ENCODE measurements around the gene QKI. TPM values are rescaled to one million over a fixed set of nuclear protein-coding genes. Genes with fewer than 3 reads are reported as not detected.
A peak's percentile ranks its signal among the peaks of the same experiment; 100 is the strongest.

QKI gene
- total RNA-seq, 1 donor from 2014 or later = 204 TPM

DNA sequence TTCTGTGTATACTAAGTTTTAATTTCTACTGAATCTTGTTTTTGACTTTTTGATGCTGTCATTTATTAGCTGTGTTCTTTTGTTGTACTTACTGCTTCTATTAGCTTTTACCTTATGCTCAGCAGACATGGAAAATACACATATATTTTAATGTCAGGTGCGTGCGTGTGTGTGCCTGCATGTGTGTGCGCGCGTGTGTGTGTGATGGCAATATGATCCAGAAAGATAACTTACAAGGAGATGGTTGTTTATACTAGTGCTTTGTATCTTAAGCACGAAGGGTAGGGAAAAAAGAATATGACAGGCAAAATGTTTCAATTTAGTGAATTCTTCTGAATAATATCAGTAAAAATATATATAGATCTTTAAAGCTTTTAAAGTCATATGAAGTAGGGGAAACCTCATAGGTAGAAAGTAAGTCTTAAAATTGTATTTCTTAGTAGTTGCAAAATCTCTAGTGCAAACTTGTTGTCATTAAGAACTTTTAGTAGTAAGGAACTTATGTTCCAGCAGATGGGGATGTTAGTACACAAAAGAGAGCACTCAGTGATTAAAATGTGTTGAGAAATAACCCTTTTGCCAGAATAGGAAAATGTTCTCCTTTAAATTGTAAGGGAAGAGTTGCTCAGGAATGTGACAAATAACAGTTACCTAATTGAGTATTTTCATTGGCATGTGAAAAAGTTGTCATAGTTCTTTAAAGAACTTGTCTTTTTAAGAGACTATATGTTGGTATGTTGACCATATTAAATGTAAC, 13.2 kb downstream of the QKI start:
- no peaks in the 10 kb centered on the region for H3K36me3 Mint-ChIP-seq (ENCODE audit: low read depth, unreplicated experiment)
- DNase-seq (ENCODE audit: low read depth) = peak; percentile 71
- Histone ChIP-seq H3K27me3 (ENCODE audit: insufficient read depth, low read length) (no peaks in the 10 kb centered on the region), H3K79me2 (ENCODE audit: insufficient read depth, low read length) (peaks cover 100% of the 10 kb centered on the region), H3K4me1 (ENCODE audit: insufficient read depth, low read length) (peaks cover 24% of the 10 kb centered on the region), H3K4me2 (ENCODE audit: low read length) (peak overlapping the region; percentile 47), H3K9me3 (ENCODE audit: insufficient read depth, low read depth, low read length) (no peaks in the 10 kb centered on the region), H2AFZ (ENCODE audit: low read depth, low read length) (no peak overlapping the region), H3K9ac (ENCODE audit: low read length) (no peak overlapping the region), H3K4me3 (ENCODE audit: insufficient read depth, low read depth, low read length) (no peak overlapping the region), H3K36me3 (ENCODE audit: insufficient read depth, low read length) (no peaks in the 10 kb centered on the region), H3K27ac (ENCODE audit: low read depth, low read length) (peak overlapping the region; percentile 17), H4K20me1 (ENCODE audit: insufficient read depth, low read length) (peaks cover 95% of the 10 kb centered on the region)
- H3K4me3 Mint-ChIP-seq (ENCODE audit: unreplicated experiment) = no peak overlapping the region
- no peaks in the 10 kb centered on the region for H3K9me3 Mint-ChIP-seq (ENCODE audit: unreplicated experiment)
- FAIRE-seq = peak; percentile 69
- no peak overlapping the region for H3K27ac Mint-ChIP-seq (ENCODE audit: unreplicated experiment)
- peaks cover 49% of the 10 kb centered on the region for H3K4me1 Mint-ChIP-seq (ENCODE audit: low read depth, unreplicated experiment)
- H3K27me3 Mint-ChIP-seq (ENCODE audit: low read depth, unreplicated experiment) = no peaks in the 10 kb centered on the region
- TF ChIP-seq, protein P1, sequence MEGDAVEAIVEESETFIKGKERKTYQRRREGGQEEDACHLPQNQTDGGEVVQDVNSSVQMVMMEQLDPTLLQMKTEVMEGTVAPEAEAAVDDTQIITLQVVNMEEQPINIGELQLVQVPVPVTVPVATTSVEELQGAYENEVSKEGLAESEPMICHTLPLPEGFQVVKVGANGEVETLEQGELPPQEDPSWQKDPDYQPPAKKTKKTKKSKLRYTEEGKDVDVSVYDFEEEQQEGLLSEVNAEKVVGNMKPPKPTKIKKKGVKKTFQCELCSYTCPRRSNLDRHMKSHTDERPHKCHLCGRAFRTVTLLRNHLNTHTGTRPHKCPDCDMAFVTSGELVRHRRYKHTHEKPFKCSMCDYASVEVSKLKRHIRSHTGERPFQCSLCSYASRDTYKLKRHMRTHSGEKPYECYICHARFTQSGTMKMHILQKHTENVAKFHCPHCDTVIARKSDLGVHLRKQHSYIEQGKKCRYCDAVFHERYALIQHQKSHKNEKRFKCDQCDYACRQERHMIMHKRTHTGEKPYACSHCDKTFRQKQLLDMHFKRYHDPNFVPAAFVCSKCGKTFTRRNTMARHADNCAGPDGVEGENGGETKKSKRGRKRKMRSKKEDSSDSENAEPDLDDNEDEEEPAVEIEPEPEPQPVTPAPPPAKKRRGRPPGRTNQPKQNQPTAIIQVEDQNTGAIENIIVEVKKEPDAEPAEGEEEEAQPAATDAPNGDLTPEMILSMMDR (IDR thresholded peaks at IDR 0.05; ENCODE audit: insufficient read depth, low read depth, low read length) = peak; percentile 23
- TF ChIP-seq EZH2 (IDR thresholded peaks at IDR 0.05; ENCODE audit: insufficient read depth, low read length) = no peak

DNA sequence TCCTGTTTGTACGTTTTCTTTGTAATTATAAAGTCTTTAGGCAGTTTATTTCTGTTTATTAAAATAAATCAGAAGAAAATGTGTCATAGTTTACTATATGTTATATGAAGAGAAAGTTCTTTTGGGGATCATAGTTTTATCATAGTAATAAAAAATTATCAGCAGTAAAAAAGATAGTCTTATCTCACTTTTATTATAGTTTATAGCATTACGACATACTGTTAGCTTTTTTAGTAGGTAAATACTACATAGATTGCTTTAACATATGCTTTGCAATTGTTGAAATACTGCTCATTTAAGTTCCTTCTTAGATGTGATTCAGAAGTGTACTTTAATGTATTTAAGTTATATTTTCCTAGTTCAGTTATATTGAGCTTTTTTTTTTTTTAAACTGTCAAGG, 13.9 kb downstream of the QKI start:
- FAIRE-seq (no peak), DNase-seq (ENCODE audit: low read depth) (no peak)
- Mint-ChIP-seq H3K36me3 (ENCODE audit: low read depth, unreplicated experiment) (no peaks in the 10 kb centered on the region), H3K27ac (ENCODE audit: unreplicated experiment) (no peak overlapping the region), H3K4me3 (ENCODE audit: unreplicated experiment) (no peak overlapping the region), H3K9me3 (ENCODE audit: unreplicated experiment) (no peaks in the 10 kb centered on the region), H3K27me3 (ENCODE audit: low read depth, unreplicated experiment) (no peaks in the 10 kb centered on the region), H3K4me1 (ENCODE audit: low read depth, unreplicated experiment) (peaks cover 48% of the 10 kb centered on the region)
- TF ChIP-seq, protein P1 (IDR thresholded peaks at IDR 0.05; ENCODE audit: insufficient read depth, low read depth, low read length) = no peak
- no peak for TF ChIP-seq EZH2 (IDR thresholded peaks at IDR 0.05; ENCODE audit: insufficient read depth, low read length)
- peaks cover 93% of the 10 kb centered on the region for H4K20me1 ChIP-seq (ENCODE audit: insufficient read depth, low read length)
- H3K9me3 ChIP-seq (ENCODE audit: insufficient read depth, low read depth, low read length) = no peaks in the 10 kb centered on the region
- H3K27me3 ChIP-seq (ENCODE audit: insufficient read depth, low read length) = no peaks in the 10 kb centered on the region
- peaks cover 18% of the 10 kb centered on the region for H3K4me1 ChIP-seq (ENCODE audit: insufficient read depth, low read length)
- H3K79me2 ChIP-seq (ENCODE audit: insufficient read depth, low read length) = peaks cover 100% of the 10 kb centered on the region
- no peak overlapping the region for H2AFZ ChIP-seq (ENCODE audit: low read depth, low read length)
- H3K36me3 ChIP-seq (ENCODE audit: insufficient read depth, low read length) = no peaks in the 10 kb centered on the region
- peak overlapping the region; percentile 47 for H3K4me2 ChIP-seq (ENCODE audit: low read length)
- H3K4me3 ChIP-seq (ENCODE audit: insufficient read depth, low read depth, low read length) = no peak overlapping the region
- H3K27ac ChIP-seq (ENCODE audit: low read depth, low read length) = no peak overlapping the region
- no peak overlapping the region for H3K9ac ChIP-seq (ENCODE audit: low read length)

DNA sequence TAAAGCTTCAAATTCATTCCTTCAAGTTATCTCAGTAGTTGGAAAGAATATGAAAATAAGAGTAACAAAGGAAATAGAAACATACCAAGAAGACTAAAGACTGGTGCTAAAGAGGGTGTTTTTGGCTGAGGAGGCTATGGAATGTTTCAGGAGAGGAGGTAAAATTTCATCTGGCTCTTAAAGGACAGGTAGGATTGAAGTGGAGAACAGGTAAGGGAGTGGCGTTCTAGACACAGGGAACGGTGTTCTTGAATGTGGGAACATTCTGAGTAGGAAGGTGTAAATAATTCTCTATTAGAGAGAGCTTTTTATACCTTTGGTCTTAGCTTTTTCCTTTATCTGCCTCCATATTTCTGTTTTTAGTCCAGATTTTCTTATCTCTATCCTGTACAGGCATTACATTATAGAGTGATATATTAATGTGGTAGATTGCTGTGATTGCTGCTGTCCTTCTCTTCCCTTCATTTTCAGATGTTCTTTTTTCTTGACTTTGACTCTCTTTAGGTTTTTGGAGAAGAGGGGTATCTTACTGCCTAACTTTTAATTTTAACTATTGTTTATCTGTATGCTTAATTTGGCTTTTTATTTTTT, 15.4 kb downstream of the QKI start:
- peaks cover 39% of the 10 kb centered on the region for H3K4me1 Mint-ChIP-seq (ENCODE audit: low read depth, unreplicated experiment)
- Histone ChIP-seq H3K27ac (ENCODE audit: low read depth, low read length) (no peak overlapping the region), H4K20me1 (ENCODE audit: insufficient read depth, low read length) (peaks cover 86% of the 10 kb centered on the region), H3K9me3 (ENCODE audit: insufficient read depth, low read depth, low read length) (no peaks in the 10 kb centered on the region), H3K27me3 (ENCODE audit: insufficient read depth, low read length) (no peaks in the 10 kb centered on the region), H3K4me2 (ENCODE audit: low read length) (no peak overlapping the region), H2AFZ (ENCODE audit: low read depth, low read length) (no peak overlapping the region), H3K9ac (ENCODE audit: low read length) (no peak overlapping the region), H3K79me2 (ENCODE audit: insufficient read depth, low read length) (peaks cover 100% of the 10 kb centered on the region), H3K36me3 (ENCODE audit: insufficient read depth, low read length) (no peaks in the 10 kb centered on the region), H3K4me3 (ENCODE audit: insufficient read depth, low read depth, low read length) (no peak overlapping the region), H3K4me1 (ENCODE audit: insufficient read depth, low read length) (peaks cover 10% of the 10 kb centered on the region)
- TF ChIP-seq EZH2 (IDR thresholded peaks at IDR 0.05; ENCODE audit: insufficient read depth, low read length) = no peak
- TF ChIP-seq, protein P1 (IDR thresholded peaks at IDR 0.05; ENCODE audit: insufficient read depth, low read depth, low read length) = no peak
- FAIRE-seq = peak; percentile 5
- peak overlapping the region; percentile 60 for H3K27ac Mint-ChIP-seq (ENCODE audit: unreplicated experiment)
- H3K4me3 Mint-ChIP-seq (ENCODE audit: unreplicated experiment) = no peak overlapping the region
- no peaks in the 10 kb centered on the region for H3K9me3 Mint-ChIP-seq (ENCODE audit: unreplicated experiment)
- no peak for DNase-seq (ENCODE audit: low read depth)
- no peaks in the 10 kb centered on the region for H3K36me3 Mint-ChIP-seq (ENCODE audit: low read depth, unreplicated experiment)
- H3K27me3 Mint-ChIP-seq (ENCODE audit: low read depth, unreplicated experiment) = no peaks in the 10 kb centered on the region
